HL-60 (cell line): ENCODE measurements around the gene TACR2.

ENCODE experiments used
- DNase-seq, 2 experiments: peaks; one replicate each; pipeline ENCODE4 v3.0.0-alpha.2; 2010 to 2020; ENCODE audit warnings: low read depth in 1 of 2, low spot score in 1 of 2
- H3K27ac ChIP-seq: fragments of 250-450 bp; sonication (Bioruptor Pico); replicated peaks from 2 replicates; pipeline ENCODE4 v1.5.1; 2020; ENCODE audit warnings: mild to moderate bottlenecking, moderate library complexity
- H3K27me3 ChIP-seq: fragments of 250-450 bp; sonication (Bioruptor Pico); 2 replicates; pipeline ENCODE4 v1.5.1; 2021; ENCODE audit warnings: mild to moderate bottlenecking, moderate library complexity; ENCODE audit not compliant: insufficient read depth, poor library complexity, severe bottlenecking
- H3K4me3 ChIP-seq: replicated peaks from 2 replicates; pipeline ENCODE4 v1.5.1; 2011; ENCODE audit warnings: mild to moderate bottlenecking, control low read depth, low read length; ENCODE audit not compliant: insufficient read depth
- GABPA ChIP-seq: IDR thresholded peaks from 2 replicates; pipeline ENCODE4 v1.6.1; 2012; ENCODE audit warnings: low read depth
- POLR2AphosphoS5 ChIP-seq: IDR thresholded peaks from 2 replicates; pipeline ENCODE4 v1.6.1; 2012; ENCODE audit warnings: low read depth
- SPI1 ChIP-seq: IDR thresholded peaks from 2 replicates; pipeline ENCODE4 v1.6.1; 2012; ENCODE audit warnings: low read depth, mild to moderate bottlenecking, borderline replicate concordance
- TF ChIP-seq, protein P1 (sequence below): IDR thresholded peaks from 2 replicates; pipeline ENCODE4 v1.6.1; 2012; ENCODE audit warnings: low read depth; ENCODE audit not compliant: insufficient replicate concordance
- TF ChIP-seq, protein P2 (sequence below): IDR thresholded peaks from one replicate; pipeline ENCODE4 v1.5.1; 2011; ENCODE audit warnings: low read length, control low read depth, inconsistent platforms; ENCODE audit not compliant: insufficient read depth

TACR2 gene

DNA sequence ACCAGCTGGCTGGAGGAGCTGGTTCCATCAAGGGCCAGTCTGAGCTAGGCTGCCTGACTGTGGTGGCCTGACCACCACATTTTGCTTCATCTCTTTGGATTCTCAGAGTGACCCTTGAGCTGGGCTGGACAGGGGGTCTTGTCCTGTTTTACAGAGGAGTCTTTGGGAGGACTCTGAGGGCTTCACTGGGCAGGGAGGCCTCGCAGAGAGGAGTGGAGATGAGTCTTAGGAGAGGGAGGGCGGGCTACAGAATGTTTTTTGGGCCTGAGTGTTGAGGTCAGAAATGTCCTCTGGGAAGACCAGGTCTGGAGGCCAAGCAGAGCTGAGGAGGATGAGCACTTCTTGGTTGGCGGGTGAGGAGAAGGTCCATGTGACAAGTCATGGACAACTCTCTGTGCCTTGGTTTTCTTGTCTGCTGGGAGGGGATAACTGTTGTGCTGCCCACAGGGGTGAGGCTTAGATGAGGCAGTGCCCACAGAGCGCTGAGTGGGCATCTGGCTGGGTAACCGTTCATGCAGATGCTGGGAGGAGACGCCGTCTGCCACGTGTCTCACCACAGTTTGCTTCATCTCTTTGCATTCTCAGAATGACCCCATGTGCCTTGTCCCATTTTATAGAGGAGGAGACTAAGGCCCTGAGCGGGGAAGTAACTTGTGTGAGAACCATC lies 44.0 kb upstream of the TACR2 start:
- DNase-seq: no peak
- H3K4me3 ChIP-seq: no peak overlapping the region
- no peaks in the 10 kb centered on the region for H3K27me3 ChIP-seq
- TF ChIP-seq POLR2AphosphoS5 (no peak), SPI1 (no peak), GABPA (no peak)
- TF ChIP-seq, protein P1, sequence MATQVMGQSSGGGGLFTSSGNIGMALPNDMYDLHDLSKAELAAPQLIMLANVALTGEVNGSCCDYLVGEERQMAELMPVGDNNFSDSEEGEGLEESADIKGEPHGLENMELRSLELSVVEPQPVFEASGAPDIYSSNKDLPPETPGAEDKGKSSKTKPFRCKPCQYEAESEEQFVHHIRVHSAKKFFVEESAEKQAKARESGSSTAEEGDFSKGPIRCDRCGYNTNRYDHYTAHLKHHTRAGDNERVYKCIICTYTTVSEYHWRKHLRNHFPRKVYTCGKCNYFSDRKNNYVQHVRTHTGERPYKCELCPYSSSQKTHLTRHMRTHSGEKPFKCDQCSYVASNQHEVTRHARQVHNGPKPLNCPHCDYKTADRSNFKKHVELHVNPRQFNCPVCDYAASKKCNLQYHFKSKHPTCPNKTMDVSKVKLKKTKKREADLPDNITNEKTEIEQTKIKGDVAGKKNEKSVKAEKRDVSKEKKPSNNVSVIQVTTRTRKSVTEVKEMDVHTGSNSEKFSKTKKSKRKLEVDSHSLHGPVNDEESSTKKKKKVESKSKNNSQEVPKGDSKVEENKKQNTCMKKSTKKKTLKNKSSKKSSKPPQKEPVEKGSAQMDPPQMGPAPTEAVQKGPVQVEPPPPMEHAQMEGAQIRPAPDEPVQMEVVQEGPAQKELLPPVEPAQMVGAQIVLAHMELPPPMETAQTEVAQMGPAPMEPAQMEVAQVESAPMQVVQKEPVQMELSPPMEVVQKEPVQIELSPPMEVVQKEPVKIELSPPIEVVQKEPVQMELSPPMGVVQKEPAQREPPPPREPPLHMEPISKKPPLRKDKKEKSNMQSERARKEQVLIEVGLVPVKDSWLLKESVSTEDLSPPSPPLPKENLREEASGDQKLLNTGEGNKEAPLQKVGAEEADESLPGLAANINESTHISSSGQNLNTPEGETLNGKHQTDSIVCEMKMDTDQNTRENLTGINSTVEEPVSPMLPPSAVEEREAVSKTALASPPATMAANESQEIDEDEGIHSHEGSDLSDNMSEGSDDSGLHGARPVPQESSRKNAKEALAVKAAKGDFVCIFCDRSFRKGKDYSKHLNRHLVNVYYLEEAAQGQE: no peak
- TF ChIP-seq, protein P2, sequence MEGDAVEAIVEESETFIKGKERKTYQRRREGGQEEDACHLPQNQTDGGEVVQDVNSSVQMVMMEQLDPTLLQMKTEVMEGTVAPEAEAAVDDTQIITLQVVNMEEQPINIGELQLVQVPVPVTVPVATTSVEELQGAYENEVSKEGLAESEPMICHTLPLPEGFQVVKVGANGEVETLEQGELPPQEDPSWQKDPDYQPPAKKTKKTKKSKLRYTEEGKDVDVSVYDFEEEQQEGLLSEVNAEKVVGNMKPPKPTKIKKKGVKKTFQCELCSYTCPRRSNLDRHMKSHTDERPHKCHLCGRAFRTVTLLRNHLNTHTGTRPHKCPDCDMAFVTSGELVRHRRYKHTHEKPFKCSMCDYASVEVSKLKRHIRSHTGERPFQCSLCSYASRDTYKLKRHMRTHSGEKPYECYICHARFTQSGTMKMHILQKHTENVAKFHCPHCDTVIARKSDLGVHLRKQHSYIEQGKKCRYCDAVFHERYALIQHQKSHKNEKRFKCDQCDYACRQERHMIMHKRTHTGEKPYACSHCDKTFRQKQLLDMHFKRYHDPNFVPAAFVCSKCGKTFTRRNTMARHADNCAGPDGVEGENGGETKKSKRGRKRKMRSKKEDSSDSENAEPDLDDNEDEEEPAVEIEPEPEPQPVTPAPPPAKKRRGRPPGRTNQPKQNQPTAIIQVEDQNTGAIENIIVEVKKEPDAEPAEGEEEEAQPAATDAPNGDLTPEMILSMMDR: no peak
- H3K27ac ChIP-seq: no peak overlapping the region

DNA sequence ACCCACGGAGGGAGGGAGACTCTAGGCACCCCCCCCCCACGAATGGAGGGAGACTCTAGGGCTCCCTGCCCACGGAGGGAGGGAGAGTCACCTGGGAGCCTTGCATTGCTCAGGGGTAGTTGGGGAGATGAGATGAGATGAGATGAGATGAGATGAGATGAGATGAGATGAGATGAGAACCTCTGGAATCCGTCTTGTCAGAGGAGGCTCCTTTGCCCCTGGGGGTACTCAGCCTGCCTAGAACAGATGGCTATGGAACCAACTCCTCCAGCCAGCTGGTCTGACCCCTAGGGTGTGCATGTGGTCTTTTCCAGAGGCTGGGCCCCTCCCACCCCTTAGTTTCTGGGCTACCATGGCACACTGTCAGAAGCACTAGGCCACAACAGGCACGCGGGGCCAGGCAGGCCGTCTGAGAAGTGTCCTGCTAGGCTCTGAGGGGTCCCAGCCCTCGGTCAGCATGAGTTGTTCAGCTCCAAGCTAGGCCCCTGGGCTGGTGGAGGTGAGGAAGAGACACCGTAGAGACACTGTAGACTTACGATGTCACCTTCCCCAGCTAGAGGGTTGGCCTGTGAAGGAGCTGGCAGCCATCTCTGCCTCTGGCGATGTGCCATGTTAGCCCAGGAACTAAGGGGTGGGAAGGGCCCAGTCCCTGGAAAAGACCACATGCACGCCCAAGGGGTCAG lies 43.3 kb upstream of the TACR2 start:
- Histone ChIP-seq H3K27me3 (no peaks in the 10 kb centered on the region), H3K4me3 (no peak overlapping the region), H3K27ac (no peak overlapping the region)
- TF ChIP-seq POLR2AphosphoS5: no peak
- DNase-seq: no peak

DNA sequence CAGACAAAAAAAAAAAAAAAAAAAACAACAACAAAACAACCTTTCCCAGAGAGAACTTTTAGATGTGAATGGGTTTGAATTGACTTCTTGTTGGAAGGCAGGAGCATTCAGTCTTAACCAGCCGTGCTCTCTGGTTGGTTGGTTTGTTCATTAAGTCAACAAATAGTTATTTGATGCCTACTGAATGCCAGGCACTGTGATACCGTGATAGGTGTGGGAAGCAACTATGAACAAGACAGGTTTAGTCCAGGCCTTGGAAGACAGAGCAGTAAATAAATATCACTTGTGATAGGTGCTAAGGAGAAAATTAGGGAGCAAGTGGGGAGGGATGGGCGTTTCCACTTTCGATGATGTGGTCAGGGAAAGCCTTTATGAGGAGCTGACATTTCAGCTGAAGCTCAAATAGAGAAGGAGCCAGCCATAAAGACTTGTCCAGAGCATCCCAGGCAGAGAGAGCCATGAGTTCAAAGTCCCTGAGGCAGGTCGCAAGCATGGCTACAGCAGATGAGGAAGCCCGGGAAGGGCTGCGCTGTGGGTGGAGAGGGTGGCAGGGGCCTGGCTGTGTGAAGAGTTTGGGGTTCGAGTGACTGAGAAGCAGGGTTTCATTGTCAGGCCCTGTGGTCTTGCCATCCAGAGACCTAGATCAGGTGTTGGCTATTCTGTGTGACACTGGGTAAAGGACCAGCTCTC lies 42.5 kb upstream of the TACR2 start:
- no peak for DNase-seq
- Histone ChIP-seq H3K4me3 (no peak overlapping the region), H3K27me3 (no peaks in the 10 kb centered on the region), H3K27ac (no peak overlapping the region)
- TF ChIP-seq POLR2AphosphoS5 (no peak), GABPA (no peak), SPI1 (no peak)
- TF ChIP-seq, protein P2: no peak
- TF ChIP-seq, protein P1: no peak

DNA sequence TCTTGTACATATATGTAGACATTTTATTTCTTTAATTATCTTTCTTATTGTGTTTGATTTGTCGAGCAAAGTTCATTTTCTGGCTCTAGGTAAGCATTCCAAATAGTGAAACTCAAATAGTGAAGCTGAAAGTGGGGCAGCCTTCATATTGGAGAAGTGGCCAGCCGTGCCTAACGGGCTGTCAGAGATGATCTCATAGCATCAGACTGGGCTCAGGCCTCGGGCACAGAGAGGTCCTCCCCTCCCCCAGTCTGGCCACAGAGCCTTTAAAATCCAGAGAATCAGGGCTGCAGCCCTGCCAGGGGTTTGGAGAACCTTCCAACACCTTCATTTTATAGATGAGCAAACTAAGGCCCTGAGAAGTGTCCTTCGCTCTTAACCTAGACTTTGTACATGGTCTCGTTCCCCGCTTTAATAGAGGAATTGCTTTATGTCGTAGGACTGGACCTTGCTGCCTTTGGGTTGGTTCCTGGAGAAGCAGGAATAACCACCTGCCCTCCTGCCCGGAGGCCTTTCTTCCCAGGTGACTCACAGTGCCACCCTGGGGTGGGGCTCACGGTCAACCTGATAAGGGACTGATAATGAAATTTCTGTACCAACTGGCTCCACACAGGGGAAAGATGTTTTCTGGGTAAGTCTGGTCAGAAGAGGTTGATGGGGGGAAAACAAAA lies 41.8 kb upstream of the TACR2 start:
- Histone ChIP-seq H3K27ac (no peak overlapping the region), H3K27me3 (no peaks in the 10 kb centered on the region), H3K4me3 (no peak overlapping the region)
- TF ChIP-seq, protein P2: no peak
- TF ChIP-seq, protein P1: no peak
- TF ChIP-seq GABPA (no peak), SPI1 (no peak), POLR2AphosphoS5 (no peak)
- no peak for DNase-seq
